Kidney epithelial cell (primary cell): ENCODE data around the gene SCD. TPM values are rescaled to one million over a fixed set of nuclear protein-coding genes. Genes with fewer than 3 reads are reported as not detected.

ENCODE experiments used
- DNase-seq: peaks from one replicate; pipeline ENCODE4 v3.0.0-alpha.2; 2010; ENCODE audit warnings: low read depth
- H3K27me3 ChIP-seq: 2 replicates; pipeline ENCODE4 v1.6.0; 2011; ENCODE audit warnings: low read length; ENCODE audit not compliant: control insufficient read depth, insufficient read depth
- H3K36me3 ChIP-seq: 2 replicates; pipeline ENCODE4 v1.5.1; 2011; ENCODE audit warnings: low read length; ENCODE audit not compliant: control insufficient read depth, insufficient read depth
- H3K4me3 ChIP-seq: 2 replicates; pipeline ENCODE4 v1.5.1; 2011; ENCODE audit warnings: low read depth, mild to moderate bottlenecking, control low read depth, low read length
- CTCF ChIP-seq: IDR thresholded peaks from 2 replicates; pipeline ENCODE4 v1.5.1; 2011; ENCODE audit warnings: mild to moderate bottlenecking, moderate library complexity, low read length, control low read depth, inconsistent platforms; ENCODE audit not compliant: insufficient read depth, poor library complexity, severe bottlenecking
- total RNA-seq: library from RNA; depleted of rRNA; stranded (reverse); fragments of >200 nt; gene quantifications from 2 replicates; pipeline ENCODE4 v1.2.3, GENCODE V29; 2015

The SCD gene
- total RNA-seq, 1 donor from 2014 or later = 288 TPM

- Histone ChIP-seq H3K27me3 (peaks cover 8% of the 10 kb centered on the region), H3K4me3 (no peak overlapping the region), H3K36me3 (no peaks in the 10 kb centered on the region)
- no peak for TF ChIP-seq CTCF
- no peak for DNase-seq
Observed at GRCh38 chr10:100307684-100308083, 39.3 kb upstream of the SCD start.

- Histone ChIP-seq H3K27me3 (peaks cover 8% of the 10 kb centered on the region), H3K36me3 (no peaks in the 10 kb centered on the region), H3K4me3 (no peak overlapping the region)
- no peak for TF ChIP-seq CTCF
- no peak for DNase-seq
Observed at GRCh38 chr10:100311298-100311697, 35.7 kb upstream of the SCD start.

DNA sequence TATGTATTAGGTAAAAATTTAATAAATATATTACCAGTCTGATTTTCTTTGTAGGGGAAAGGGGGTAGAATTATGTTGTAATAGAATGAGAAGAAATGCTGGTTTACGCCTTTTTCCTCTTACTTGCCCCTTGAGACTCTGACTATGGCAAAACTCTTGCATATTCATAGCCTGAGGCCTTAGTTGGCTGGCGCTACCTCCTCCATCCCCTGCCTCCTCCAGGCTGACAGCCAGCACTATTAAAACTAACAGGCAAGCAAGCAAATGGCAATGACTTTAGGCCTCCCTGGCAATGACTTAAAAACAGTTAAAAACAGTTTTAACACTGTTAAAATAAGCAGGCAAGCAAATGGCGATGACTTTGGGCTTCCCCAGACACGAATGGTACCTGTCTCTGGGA is 31.4 kb upstream of the SCD start:
- TF ChIP-seq CTCF = no peak
- H3K36me3 ChIP-seq = no peaks in the 10 kb centered on the region
- no peak overlapping the region for H3K4me3 ChIP-seq
- H3K27me3 ChIP-seq = peaks cover 8% of the 10 kb centered on the region
- DNase-seq = no peak

DNA sequence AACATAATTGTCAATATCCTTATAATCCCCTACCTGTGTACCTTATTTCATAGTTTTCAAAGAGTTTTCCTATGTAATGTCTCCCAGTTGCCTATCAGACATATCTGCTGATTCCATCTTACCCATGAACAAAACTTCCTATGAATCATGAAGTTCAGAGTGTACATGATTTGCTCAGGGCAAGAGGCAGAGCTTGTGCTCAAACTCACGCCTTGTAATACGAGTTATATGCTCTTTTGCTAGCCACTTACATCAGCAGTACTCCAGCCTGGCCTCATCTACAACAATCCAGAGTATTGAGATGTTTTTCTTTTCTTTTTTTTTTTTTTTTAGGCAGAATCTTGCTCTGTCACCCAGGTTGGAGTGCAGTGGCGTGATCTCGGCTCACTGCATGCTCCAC is 28.8 kb upstream of the SCD start:
- TF ChIP-seq CTCF = no peak
- Histone ChIP-seq H3K27me3 (peaks cover 7% of the 10 kb centered on the region), H3K4me3 (no peak overlapping the region), H3K36me3 (no peaks in the 10 kb centered on the region)
- no peak for DNase-seq

- Histone ChIP-seq H3K36me3 (no peaks in the 10 kb centered on the region), H3K27me3 (peaks cover 2% of the 10 kb centered on the region), H3K4me3 (no peak overlapping the region)
- TF ChIP-seq CTCF = no peak
- DNase-seq = no peak
Observed at GRCh38 chr10:100319707-100320402, 27.2 kb upstream of the SCD start.

GRCh38 chr10:100325158-100325557 is 21.9 kb upstream of the SCD start:
- Histone ChIP-seq H3K36me3 (no peaks in the 10 kb centered on the region), H3K27me3 (peaks cover 17% of the 10 kb centered on the region), H3K4me3 (no peak overlapping the region)
- DNase-seq = no peak
- TF ChIP-seq CTCF = no peak
